ENCODE data around the gene B4GALT5. TPM values are rescaled to one million over a fixed set of nuclear protein-coding genes. Genes with fewer than 3 reads are reported as not detected.

The B4GALT5 gene
- polyA plus RNA-seq, 1 donor, result 36.3 TPM

- no peak for DNase-seq
Observed at GRCh38 chr20:49583343-49583668, 130.4 kb downstream of the B4GALT5 start.

Other genes starting within 250 kb of the B4GALT5 start
- gene KCNB1, start 231.2 kb downstream of the B4GALT5 start, polyA plus RNA-seq (ENCODE audit: insufficient read length), result 9.0 TPM
- gene PTGIS, start 145.7 kb downstream of the B4GALT5 start, polyA plus RNA-seq (ENCODE audit: insufficient read length), result 28.0 TPM
- gene SLC9A8, start 99.0 kb upstream of the B4GALT5 start, polyA plus RNA-seq (ENCODE audit: insufficient read length), result 6.7 TPM
- gene SPATA2, start 201.7 kb upstream of the B4GALT5 start, polyA plus RNA-seq (ENCODE audit: insufficient read length), result 6.3 TPM
- 43.0 TPM for gene RNF114, start 222.5 kb upstream of the B4GALT5 start, polyA plus RNA-seq (ENCODE audit: insufficient read length)

Data from hindlimb muscle (tissue), 1 donor.